HepG2 (cell line): Measurements from ENCODE around the gene ITGB2. TPM values are rescaled to one million over a fixed set of nuclear protein-coding genes. Genes with fewer than 3 reads are reported as not detected.

Experiments used
- ISX ChIP-seq: sonication (generic); formaldehyde crosslinking; conservative IDR thresholded peaks from 2 replicates; pipeline ENCODE4 v1.5.0; 2020; ENCODE audit warnings: missing genetic modification reagents
- ZNF121 ChIP-seq: sonication (generic); formaldehyde crosslinking; IDR thresholded peaks from 2 replicates; pipeline ENCODE4 v1.5.0; 2020; ENCODE audit warnings: mild to moderate bottlenecking, missing genetic modification reagents
- ZNF205 ChIP-seq: IDR thresholded peaks from 2 replicates; pipeline ENCODE4 v1.6.1; 2018; ENCODE audit warnings: missing biosample characterization, missing genetic modification reagents
- polyA plus RNA-seq, 8 experiments: library from polyadenylated mRNA; depleted of rRNA in 3 of 8; stranded (reverse) in 7 of 8; unstranded in 1 of 8; fragments of >200 nt; fragmentation: Illumina TruSeq in 4 of 8; extraction: Trizol in 4 of 8; gene quantifications; 2 replicates each; pipeline versions ENCODE4 v1.2.1 to v1.2.3, GENCODE V29; 2011 to 2016; ENCODE audit warnings: low read depth in 4 of 8, missing spikeins in 1 of 8, mixed read lengths in 1 of 8; ENCODE audit not compliant: insufficient read depth in 1 of 8
- total RNA-seq, 5 experiments: library from RNA; depleted of rRNA; stranded (reverse); fragments of >200 nt; fragmentation: Illumina TruSeq; extraction: Trizol; gene quantifications; 2 replicates each; pipeline ENCODE4 v1.2.3, GENCODE V29; 2016; ENCODE audit warnings: low read depth in 1 of 5
- TF ChIP-seq, protein P1 (sequence below): sonication (generic); formaldehyde crosslinking; IDR thresholded peaks from 2 replicates; pipeline ENCODE4 v1.5.1; 2020; ENCODE audit warnings: mild to moderate bottlenecking, missing genetic modification reagents
- TF ChIP-seq, protein P2 (sequence below), 2 experiments: fragments of 450-650 bp in 1 of 2; sonication (generic) in 1 of 2; formaldehyde crosslinking in 1 of 2; IDR thresholded peaks; 2 replicates each; pipeline versions ENCODE4 v1.6.1 to v1.8.0; 2016 to 2022; ENCODE audit warnings: antibody characterized with exemption in 1 of 2, mild to moderate bottlenecking in 1 of 2, missing genetic modification reagents in 1 of 2

The ITGB2 gene
- total and polyA plus RNA-seq, 2 of the 13 experiments (the other 11 are each of a cell fraction or from before 2014, with no cell fraction given) = 4.2 to 18.0 TPM

DNA sequence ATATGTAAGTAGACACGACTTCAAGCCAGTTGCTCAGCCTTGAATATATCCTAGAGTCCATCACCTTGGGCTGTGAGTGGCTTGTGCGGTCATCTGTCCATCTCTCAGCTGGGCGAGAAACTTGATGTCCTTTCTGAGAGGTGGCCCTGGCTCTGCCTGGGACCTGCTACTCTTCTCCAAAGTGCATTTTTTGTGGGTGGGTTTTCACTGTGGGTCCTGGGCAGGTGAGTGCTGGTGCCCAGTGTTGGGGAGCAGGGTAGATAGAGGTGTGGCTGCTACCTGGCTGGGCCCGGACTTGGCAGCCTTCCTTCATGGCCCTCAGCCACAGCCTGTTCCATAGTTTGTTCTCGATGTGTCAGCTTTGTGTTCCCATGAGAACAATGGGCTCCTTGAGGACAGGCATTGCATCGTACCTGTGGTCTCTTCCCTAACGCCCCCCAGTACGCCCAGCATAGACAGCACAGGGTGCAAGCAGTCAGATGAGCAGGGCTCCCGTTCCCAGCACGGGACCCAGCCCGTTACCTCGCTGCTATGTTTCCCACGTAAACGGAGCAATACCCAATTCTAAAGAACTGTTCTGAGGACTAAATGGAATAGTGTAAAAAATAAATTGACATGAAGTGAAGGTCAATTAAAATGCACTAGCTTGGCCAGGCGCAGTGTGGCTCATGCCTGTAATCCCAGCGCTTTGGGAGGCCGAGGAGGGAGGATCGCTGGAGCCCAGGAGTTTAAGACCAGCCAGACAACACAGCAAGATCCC lies 18.3 kb upstream of the ITGB2 start (continued):
- TF ChIP-seq, protein P1, sequence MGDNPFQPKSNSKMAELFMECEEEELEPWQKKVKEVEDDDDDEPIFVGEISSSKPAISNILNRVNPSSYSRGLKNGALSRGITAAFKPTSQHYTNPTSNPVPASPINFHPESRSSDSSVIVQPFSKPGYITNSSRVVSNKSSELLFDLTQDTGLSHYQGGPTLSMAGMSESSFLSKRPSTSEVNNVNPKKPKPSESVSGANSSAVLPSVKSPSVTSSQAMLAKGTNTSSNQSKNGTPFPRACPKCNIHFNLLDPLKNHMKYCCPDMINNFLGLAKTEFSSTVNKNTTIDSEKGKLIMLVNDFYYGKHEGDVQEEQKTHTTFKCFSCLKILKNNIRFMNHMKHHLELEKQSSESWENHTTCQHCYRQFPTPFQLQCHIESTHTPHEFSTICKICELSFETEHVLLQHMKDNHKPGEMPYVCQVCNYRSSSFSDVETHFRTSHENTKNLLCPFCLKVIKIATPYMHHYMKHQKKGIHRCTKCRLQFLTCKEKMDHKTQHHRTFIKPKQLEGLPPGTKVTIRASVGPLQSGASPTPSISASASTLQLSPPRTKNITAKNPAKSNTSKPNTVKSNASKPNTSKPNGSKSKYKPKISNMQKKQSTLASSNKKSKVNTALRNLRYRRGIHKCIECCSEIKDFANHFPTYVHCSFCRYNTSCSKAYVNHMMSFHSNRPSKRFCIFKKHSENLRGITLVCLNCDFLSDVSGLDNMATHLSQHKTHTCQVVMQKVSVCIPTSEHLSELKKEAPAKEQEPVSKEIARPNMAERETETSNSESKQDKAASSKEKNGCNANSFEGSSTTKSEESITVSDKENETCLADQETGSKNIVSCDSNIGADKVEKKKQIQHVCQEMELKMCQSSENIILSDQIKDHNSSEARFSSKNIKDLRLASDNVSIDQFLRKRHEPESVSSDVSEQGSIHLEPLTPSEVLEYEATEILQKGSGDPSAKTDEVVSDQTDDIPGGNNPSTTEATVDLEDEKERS (CRISPR knock-in tag) = peak; percentile 56
- TF ChIP-seq ZNF205 (CRISPR knock-in tag) (peak; percentile 75), ISX (CRISPR knock-in tag) (0 out of 2 replicates have a peak, but pooled peaks have one; percentile 1), ZNF121 (CRISPR knock-in tag) (peak; percentile 86; the same call in 1 of the 2 replicates)
- TF ChIP-seq, protein P2, sequence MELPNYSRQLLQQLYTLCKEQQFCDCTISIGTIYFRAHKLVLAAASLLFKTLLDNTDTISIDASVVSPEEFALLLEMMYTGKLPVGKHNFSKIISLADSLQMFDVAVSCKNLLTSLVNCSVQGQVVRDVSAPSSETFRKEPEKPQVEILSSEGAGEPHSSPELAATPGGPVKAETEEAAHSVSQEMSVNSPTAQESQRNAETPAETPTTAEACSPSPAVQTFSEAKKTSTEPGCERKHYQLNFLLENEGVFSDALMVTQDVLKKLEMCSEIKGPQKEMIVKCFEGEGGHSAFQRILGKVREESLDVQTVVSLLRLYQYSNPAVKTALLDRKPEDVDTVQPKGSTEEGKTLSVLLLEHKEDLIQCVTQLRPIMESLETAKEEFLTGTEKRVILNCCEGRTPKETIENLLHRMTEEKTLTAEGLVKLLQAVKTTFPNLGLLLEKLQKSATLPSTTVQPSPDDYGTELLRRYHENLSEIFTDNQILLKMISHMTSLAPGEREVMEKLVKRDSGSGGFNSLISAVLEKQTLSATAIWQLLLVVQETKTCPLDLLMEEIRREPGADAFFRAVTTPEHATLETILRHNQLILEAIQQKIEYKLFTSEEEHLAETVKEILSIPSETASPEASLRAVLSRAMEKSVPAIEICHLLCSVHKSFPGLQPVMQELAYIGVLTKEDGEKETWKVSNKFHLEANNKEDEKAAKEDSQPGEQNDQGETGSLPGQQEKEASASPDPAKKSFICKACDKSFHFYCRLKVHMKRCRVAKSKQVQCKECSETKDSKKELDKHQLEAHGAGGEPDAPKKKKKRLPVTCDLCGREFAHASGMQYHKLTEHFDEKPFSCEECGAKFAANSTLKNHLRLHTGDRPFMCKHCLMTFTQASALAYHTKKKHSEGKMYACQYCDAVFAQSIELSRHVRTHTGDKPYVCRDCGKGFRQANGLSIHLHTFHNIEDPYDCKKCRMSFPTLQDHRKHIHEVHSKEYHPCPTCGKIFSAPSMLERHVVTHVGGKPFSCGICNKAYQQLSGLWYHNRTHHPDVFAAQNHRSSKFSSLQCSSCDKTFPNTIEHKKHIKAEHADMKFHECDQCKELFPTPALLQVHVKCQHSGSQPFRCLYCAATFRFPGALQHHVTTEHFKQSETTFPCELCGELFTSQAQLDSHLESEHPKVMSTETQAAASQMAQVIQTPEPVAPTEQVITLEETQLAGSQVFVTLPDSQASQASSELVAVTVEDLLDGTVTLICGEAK (IDR thresholded peaks at IDR 0.05) = no peak
- TF ChIP-seq, protein P2 (CRISPR knock-in tag; IDR thresholded peaks at IDR 0.05) = no peak
